ENCODE data around the gene TRIM26. TPM values are rescaled to one million over a fixed set of nuclear protein-coding genes. Genes with fewer than 3 reads are reported as not detected.
"Not testable (repeated sequence)": the region's sequence is repeated elsewhere in the genome, so short reads cannot be mapped to it uniquely, and the experiment has no call there.

Gene TRIM26
- total RNA-seq, 2 donors from 2014 or later, result 31.9 to 66.6 TPM

DNA sequence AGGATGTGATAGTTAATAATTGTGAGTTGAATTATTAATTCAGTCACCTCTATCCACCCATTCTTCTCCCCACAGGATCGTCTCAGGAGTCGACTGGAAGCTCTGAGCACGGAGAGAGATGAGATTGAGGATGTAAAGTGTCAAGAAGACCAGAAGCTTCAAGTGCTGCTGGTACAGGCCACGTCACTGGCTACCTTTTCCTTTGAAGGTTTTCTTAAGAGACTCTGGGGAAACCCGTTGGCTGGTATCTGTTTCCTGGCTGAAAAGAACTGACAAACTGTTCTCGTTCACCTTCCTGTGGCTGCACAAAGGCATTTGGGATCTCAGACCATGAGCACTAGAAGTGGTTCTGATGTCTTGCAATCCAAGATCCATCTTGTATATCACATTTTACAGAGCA lies 46.1 kb downstream of the TRIM26 start:
- no peak overlapping the region for H3K4me3 ChIP-seq
- H3K9me3 ChIP-seq, result no peaks in the 10 kb centered on the region
- H3K36me3 ChIP-seq (replicated peaks in 1 of 2; ENCODE audit: insufficient read depth in 1 of 2, low read depth in 2 of 2), result no peaks in the 10 kb centered on the region
- intact Hi-C loops (cut with DNase I), result no loop called here
- ATAC-seq (no peak), DNase-seq (no peak)
- 51 to 60% methylated on average over 6 of the region's 6 CpGs for WGBS, 2 donors
- H3K4me1 ChIP-seq, result peaks cover 4% of the 10 kb centered on the region
- no peak overlapping the region for H3K27ac ChIP-seq
- peaks cover 0 to 11% of the 10 kb centered on the region in 2 donors for H3K27me3 ChIP-seq
- TF ChIP-seq CTCF (IDR thresholded peaks at IDR 0.05) (no peak), POLR2A (IDR thresholded peaks at IDR 0.05) (no peak)

DNA sequence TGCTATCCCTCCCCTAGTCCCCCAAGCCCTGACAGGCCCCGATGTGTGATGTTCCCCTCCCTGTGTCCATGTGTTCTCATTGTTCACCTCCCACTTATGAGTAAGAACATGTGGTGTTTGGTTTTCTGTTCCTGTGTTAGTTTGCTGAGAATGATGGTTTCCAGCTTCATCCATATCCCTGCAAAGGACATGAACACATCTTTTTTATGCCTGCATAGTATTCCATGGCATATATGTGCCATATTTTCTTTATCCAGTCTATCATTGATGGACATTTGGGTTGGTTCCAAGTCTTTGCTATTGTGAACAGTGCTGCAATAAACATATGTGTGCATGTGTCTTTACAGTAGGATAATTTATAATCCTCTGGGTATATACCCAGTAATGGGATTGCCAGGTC lies 48.0 kb downstream of the TRIM26 start:
- H3K27me3 ChIP-seq; H3K4me1 ChIP-seq; ATAC-seq; H3K27ac ChIP-seq; DNase-seq; intact Hi-C loops (cut with DNase I); H3K36me3 ChIP-seq (replicated peaks in 1 of 2; ENCODE audit: insufficient read depth in 1 of 2, low read depth in 2 of 2); H3K4me3 ChIP-seq; H3K9me3 ChIP-seq: not testable (repeated sequence)
- 85 to 87% methylated on average over 1 of the region's 1 CpG for WGBS, 2 donors

DNA sequence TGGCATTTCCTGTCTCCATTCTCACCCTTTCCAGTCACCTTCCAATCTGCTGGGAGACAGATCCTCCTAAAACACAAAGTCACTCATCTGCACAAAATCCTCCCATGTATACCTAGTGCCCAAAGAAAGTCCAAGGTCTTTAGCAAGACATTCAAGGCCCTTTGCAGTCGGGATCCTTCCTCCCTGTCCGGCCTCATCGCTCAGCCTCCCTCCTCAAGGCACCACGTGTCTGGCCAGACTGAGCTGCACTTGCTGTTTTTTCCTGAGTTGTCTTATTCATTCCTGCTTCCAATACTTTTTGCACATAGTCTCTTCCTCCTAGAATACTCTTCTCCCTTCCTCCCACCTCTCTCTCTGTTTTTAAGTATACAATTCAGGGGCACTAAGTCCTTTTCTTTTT lies 48.5 kb downstream of the TRIM26 start:
- TF ChIP-seq POLR2A (IDR thresholded peaks at IDR 0.05) (no peak), CTCF (IDR thresholded peaks at IDR 0.05) (no peak)
- no peak overlapping the region for H3K27ac ChIP-seq
- WGBS, 2 donors, result 74% methylated on average over 4 of the region's 4 CpGs

DNA sequence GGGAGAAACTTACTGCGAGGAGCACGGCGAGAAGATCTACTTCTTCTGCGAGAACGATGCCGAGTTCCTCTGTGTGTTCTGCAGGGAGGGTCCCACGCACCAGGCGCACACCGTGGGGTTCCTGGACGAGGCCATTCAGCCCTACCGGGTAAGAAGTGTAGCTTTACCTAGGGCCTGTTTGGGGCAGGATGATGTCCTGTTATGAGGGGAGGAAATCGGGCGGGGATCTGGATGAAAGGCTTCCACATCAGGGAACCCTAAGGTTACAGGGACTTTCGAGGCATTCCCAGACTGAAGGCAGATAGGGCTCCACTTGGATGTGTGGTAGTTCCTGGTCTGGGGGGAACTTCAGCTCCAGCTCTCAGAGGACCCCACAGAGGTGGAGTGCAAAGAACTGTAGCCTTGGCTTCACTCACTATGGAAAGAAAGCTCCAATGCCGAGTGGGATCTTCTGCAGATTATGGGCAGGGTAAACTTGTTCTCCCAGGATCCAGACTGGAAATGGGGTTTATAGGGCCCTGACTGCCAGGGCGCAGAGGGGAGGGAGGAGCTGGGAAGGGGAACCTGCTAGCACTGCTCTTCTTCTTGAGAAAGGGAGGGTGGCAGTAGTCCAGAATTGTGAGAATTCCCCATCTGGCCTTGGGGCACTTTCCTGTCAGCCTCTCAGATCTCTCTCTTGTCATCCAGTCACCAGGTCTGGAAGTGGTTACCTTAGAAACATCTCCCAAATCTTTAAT lies 49.1 kb downstream of the TRIM26 start:
- Histone ChIP-seq H3K27ac (no peak overlapping the region), H3K4me1 (no peaks in the 10 kb centered on the region), H3K4me3 (no peak overlapping the region), H3K27me3 (no peaks in the 10 kb centered on the region), H3K36me3 (replicated peaks in 1 of 2; ENCODE audit: insufficient read depth in 1 of 2, low read depth in 2 of 2) (no peaks in the 10 kb centered on the region), H3K9me3 (no peaks in the 10 kb centered on the region)
- ATAC-seq (no peak), DNase-seq (no peak)
- WGBS, 2 donors, result 78 to 80% methylated on average over 14 to 16 of the region's 16 CpGs
- TF ChIP-seq CTCF (IDR thresholded peaks at IDR 0.05), result no peak
- TF ChIP-seq POLR2A (IDR thresholded peaks at IDR 0.05), result no peak
- intact Hi-C loops (cut with DNase I), result no loop called here

More for the DNA sequence above, 48.5 kb downstream of the TRIM26 start:
- Histone ChIP-seq H3K27me3 (no peaks in the 10 kb centered on the region), H3K9me3 (no peaks in the 10 kb centered on the region), H3K4me1 (no peaks in the 10 kb centered on the region), H3K36me3 (replicated peaks in 1 of 2; ENCODE audit: insufficient read depth in 1 of 2, low read depth in 2 of 2) (no peaks in the 10 kb centered on the region), H3K4me3 (no peak overlapping the region)
- intact Hi-C loops (cut with DNase I), result no loop called here
- DNase-seq (no peak), ATAC-seq (no peak)

DNA sequence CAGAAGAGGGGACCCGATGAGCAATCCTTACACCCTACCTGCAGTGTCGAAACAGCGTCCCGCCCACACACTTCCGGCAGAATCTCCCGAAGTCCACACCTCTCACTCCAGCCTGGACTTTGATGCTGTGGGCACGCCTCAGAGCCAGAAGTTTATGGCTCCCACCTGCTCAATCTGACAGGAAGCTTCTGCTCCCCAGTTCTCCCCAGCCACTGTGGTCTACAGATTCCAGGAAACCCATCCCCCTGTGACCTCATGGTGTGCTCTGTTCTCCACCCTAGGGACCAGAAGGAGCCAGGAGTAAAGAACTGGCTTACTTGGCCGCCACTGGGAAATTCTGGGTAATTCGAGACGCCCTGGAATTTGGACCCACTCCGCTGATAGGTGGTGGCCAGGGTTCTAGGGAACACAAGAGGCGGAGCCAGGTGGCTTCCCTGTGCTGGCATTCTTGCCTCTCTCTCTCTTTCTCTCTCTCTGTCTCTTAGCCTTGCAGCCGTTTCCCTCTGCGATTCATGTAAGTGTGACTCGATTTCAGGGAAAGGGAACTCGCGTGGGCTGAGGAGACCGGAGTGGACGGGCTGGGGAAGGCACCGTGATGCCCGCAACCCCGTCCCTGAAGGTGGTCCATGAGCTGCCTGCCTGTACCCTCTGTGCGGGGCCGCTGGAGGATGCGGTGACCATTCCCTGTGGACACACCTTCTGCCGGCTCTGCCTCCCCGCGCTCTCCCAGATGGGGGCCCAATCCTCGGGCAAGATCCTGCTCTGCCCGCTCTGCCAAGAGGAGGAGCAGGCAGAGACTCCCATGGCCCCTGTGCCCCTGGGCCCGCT lies 49.9 kb downstream of the TRIM26 start, which contains the start of gene TRIM15:
TSS of gene TRIM15 (plus strand) at position 457 of the 828 bp plus-strand sequence. CDS start at position 596, 139 bp downstream.
- H3K4me1 ChIP-seq, result no peaks in the 10 kb centered on the region
- no peak within 1 kb of the TSS for H3K4me3 ChIP-seq
- DNase-seq (no peak), ATAC-seq (peak; percentile 50)
- H3K36me3 ChIP-seq (replicated peaks in 1 of 2; ENCODE audit: insufficient read depth in 1 of 2, low read depth in 2 of 2), result no peaks in the 10 kb centered on the region
- H3K9me3 ChIP-seq, result no peaks in the 10 kb centered on the region
- no peak for TF ChIP-seq CTCF (IDR thresholded peaks at IDR 0.05)
- no peak for TF ChIP-seq POLR2A (IDR thresholded peaks at IDR 0.05)
- intact Hi-C loops (cut with DNase I), result no loop called here
- H3K27ac ChIP-seq, result no peak within 1 kb of the TSS
- 57 to 71% methylated on average over 25 to 29 of the region's 31 CpGs for WGBS, 2 donors
- no peaks in the 10 kb centered on the region for H3K27me3 ChIP-seq
